M059J (cell line): ENCODE measurements around the gene LCMT2. TPM values are rescaled to one million over a fixed set of nuclear protein-coding genes. Genes with fewer than 3 reads are reported as not detected.

Source experiments
- DNase-seq: peaks from one replicate; pipeline ENCODE4 v3.0.0-alpha.2; 2012; ENCODE audit warnings: low read depth
- total RNA-seq: library from RNA; depleted of rRNA; stranded (reverse); fragments of >200 nt; shearing (Covaris generic); gene quantifications from 2 replicates; pipeline ENCODE4 v1.2.3, GENCODE V29; 2014; rRNA removed

LCMT2 gene
- total RNA-seq, 1 experiment from 2014 or later: 8.8 TPM

GRCh38 chr15:43275740-43276562 is 54.4 kb downstream of the LCMT2 start:
- DNase-seq: no peak

GRCh38 chr15:43274136-43274535 is 56.2 kb downstream of the LCMT2 start:
- DNase-seq: peak; percentile 72

Other genes starting within 250 kb of the LCMT2 start
- gene UBR1, start 224.5 kb downstream of the LCMT2 start, total RNA-seq: 15.2 and 19.1 TPM in 2 replicates
- gene TMEM62, start 197.0 kb downstream of the LCMT2 start, total RNA-seq: 32.7 and 35.8 TPM in 2 replicates
- gene CCNDBP1, start 145.2 kb downstream of the LCMT2 start, total RNA-seq: 32.4 and 53.6 TPM in 2 replicates
- gene EPB42, start 109.6 kb downstream of the LCMT2 start, total RNA-seq: not detected in 2 replicates
- not detected in 2 replicates for gene TGM5, start 63.6 kb downstream of the LCMT2 start, total RNA-seq
- gene TGM7, start 28.3 kb downstream of the LCMT2 start, total RNA-seq: not detected in 2 replicates
- 19.2 and 28.1 TPM in 2 replicates for gene ZSCAN29, start 40.5 kb upstream of the LCMT2 start, total RNA-seq
- 22.1 and 24.5 TPM in 2 replicates for gene TUBGCP4, start 40.5 kb upstream of the LCMT2 start, total RNA-seq
- gene TP53BP1, start 162.6 kb upstream of the LCMT2 start, total RNA-seq: 31.0 and 40.6 TPM in 2 replicates
- gene MAP1A, start 187.0 kb upstream of the LCMT2 start, total RNA-seq: 1.7 and 3.8 TPM in 2 replicates